Right cardiac atrium (tissue), 5 donors: Measurements from ENCODE around the gene SH3RF2. TPM values are rescaled to one million over a fixed set of nuclear protein-coding genes. Genes with fewer than 3 reads are reported as not detected.

Source experiments
- ATAC-seq, 2 donors: fragments of 200-7000 bp; cut with Tn5 transposase; one replicate each; pipeline versions ENCODE4 v1.8.0 to v1.9.1; 2020; ENCODE audit warnings: moderate library complexity in 2 of 2, mild to moderate bottlenecking in 1 of 2
- DNase-seq, 3 donors: peaks; one replicate each; pipeline ENCODE4 v3.0.0-alpha.2; 2020
- H3K27ac ChIP-seq: one replicate; pipeline ENCODE4 v1.5.1; 2013; ENCODE audit warnings: mild to moderate bottlenecking, low read length, control low read depth, moderate library complexity
- H3K27me3 ChIP-seq: one replicate; pipeline ENCODE4 v1.6.1; 2013; ENCODE audit not compliant: control insufficient read depth, insufficient read depth
- H3K4me1 ChIP-seq: one replicate; pipeline ENCODE4 v1.6.1; 2013; ENCODE audit warnings: low read length; ENCODE audit not compliant: control insufficient read depth, insufficient read depth
- H3K4me3 ChIP-seq: one replicate; pipeline ENCODE4 v1.5.1; 2013; ENCODE audit warnings: low read length, control low read depth
- H3K9me3 ChIP-seq: one replicate; pipeline ENCODE4 v1.6.1; 2013; ENCODE audit warnings: low read length; ENCODE audit not compliant: control insufficient read depth
- WGBS: extraction: QIAGEN DNeasy Blood & Tissue Kit; methylation state at CpG from one replicate; pipeline ENCODE4 v1.1.7; 2013; 5-methylcytosine and 5-hydroxymethylcytosine counted together
- intact Hi-C, 4 donors: fragments of 100-400 bp; cut with DNase I; formaldehyde crosslinking; loops; one replicate each; pipeline versions ENCODE4 v1.11.0 to v1.14.0; 2022 to 2023
- polyA plus RNA-seq: library from polyadenylated mRNA; stranded (reverse); fragments of 200-250 nt; gene quantifications from one replicate; pipeline ENCODE4 v1.2.3, GENCODE V29; 2013
- total RNA-seq, 4 donors: library from RNA; stranded (reverse); fragmentation: NEBNext Ultra II Directional; extraction: Animal tissue kit (Norgen Biotek cat#: 25700); gene quantifications; one replicate each; pipeline ENCODE4 v1.2.1, GENCODE V29; 2021
- donor health status: healthy with polysubstance abuse.
- donor health status: DM: no; HTN: yes; CAD: no.
- donor health status: DM: no; HTN: no; CAD: no.
- donor health status: DM: no; HTN: yes; CAD: no; lungs with severe emphysema.
- donor health status: DM: yes; HTN: yes; CAD: no.

The SH3RF2 gene
- total and polyA plus RNA-seq, 5 donors = 84.0 to 354 (median 151) TPM

DNA sequence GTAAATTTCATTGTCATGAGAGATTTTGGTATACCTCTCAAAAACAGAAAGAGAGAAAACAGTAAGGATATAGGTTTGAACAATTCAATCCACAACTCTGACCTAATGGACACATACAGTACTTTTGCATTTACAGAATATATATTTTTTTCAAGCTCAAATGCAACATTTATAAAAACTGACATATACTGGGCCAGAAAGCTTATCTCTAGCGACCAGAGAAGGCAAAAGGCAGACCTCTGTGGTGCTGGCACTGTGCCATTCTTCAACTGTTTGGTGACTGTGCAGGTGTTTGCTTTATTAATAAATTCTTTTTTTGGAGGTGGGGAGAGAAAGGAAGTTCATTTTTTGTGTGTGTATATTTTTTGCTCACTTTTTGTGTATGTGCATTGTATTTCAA lies 175.0 kb downstream of the SH3RF2 start:
- no peak for DNase-seq
- Histone ChIP-seq H3K27ac (no peak overlapping the region), H3K4me3 (no peak overlapping the region), H3K9me3 (no peaks in the 10 kb centered on the region), H3K4me1 (peaks cover 2% of the 10 kb centered on the region), H3K27me3 (no peaks in the 10 kb centered on the region)
- WGBS = 53% methylated on average over 1 of the region's 1 CpG
- intact Hi-C loops = loop anchor here in 1 of 4 donors (10.0 kb wide), 1 partner anchor 57 kb away; no protein-coding TSS in a partner anchor
- no peak for ATAC-seq

DNA sequence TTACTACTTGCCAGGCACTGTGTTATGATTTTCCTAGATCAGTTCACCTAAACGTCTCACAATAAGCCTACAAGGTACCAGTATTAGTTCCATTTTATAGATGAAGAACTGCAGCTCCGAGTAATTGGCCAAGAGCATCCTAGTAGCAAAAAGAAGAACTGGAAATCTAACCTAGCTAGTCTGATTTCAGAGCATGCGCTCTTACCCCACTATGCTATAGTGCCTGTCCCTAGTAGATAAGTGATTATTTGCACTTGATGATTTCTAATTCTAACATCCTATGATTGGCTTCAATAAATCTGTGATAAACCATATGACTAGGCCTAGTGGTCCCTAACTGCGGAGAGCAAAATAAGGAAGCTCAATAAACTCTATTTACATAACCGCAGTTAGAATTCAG lies 176.1 kb downstream of the SH3RF2 start:
- DNase-seq (no peak), ATAC-seq (no peak)
- intact Hi-C loops = loop anchor here in 1 of 4 donors (10.0 kb wide), 1 partner anchor 58 kb away; no protein-coding TSS in a partner anchor
- no peak overlapping the region for H3K27ac ChIP-seq
- peaks cover 2% of the 10 kb centered on the region for H3K4me1 ChIP-seq
- H3K4me3 ChIP-seq = no peak overlapping the region
- WGBS = 95% methylated on average over 5 of the region's 5 CpGs
- H3K9me3 ChIP-seq = no peaks in the 10 kb centered on the region
- H3K27me3 ChIP-seq = no peaks in the 10 kb centered on the region

Other genes with a start within 250 kb of the SH3RF2 start
- 10 to 100 TPM; 39.1 to 85.4 (median 44.8) TPM for gene PRELID2, start 101.2 kb upstream of the SH3RF2 start, total RNA-seq
- gene PRELID2, start 101.2 kb upstream of the SH3RF2 start, polyA plus RNA-seq = 4.3 TPM
- gene GRXCR2, start 63.6 kb upstream of the SH3RF2 start, total RNA-seq = 10 to 100 TPM in 1 of 4 donors, 1 to 10 TPM in 3; 2.3 to 16.0 (median 5.4) TPM
- 1.1 TPM for gene GRXCR2, start 63.6 kb upstream of the SH3RF2 start, polyA plus RNA-seq
- not detected for gene PLAC8L1, start 169.0 kb downstream of the SH3RF2 start, total RNA-seq
- 0.23 TPM for gene PLAC8L1, start 169.0 kb downstream of the SH3RF2 start, polyA plus RNA-seq
- gene LARS1, start 246.1 kb downstream of the SH3RF2 start, total RNA-seq = 100 to 1,000 TPM in 1 of 4 donors, 10 to 100 TPM in 3; 81.5 to 101 (median 83.0) TPM
- 31.5 TPM for gene LARS1, start 246.1 kb downstream of the SH3RF2 start, polyA plus RNA-seq